DND-41 (cell line): ENCODE results near the gene WWTR1.

Source experiments
- ATAC-seq: fragments of 200-7000 bp; cut with Tn5 transposase; 3 replicates; pipeline ENCODE4 v1.9.1; 2021; ENCODE audit warnings: low read depth; ENCODE audit not compliant: insufficient read depth
- DNase-seq: peaks from one replicate; pipeline ENCODE4 v3.0.0-alpha.2; 2020
- H2AFZ ChIP-seq: 2 replicates; pipeline ENCODE4 v1.6.0; 2012; ENCODE audit warnings: low read depth, low read length
- H3K27ac ChIP-seq: 2 replicates; pipeline ENCODE4 v1.5.1; 2012; ENCODE audit warnings: low read length, inconsistent platforms
- H3K27me3 ChIP-seq: fragments of 200-600 bp; sonication (generic); 2 replicates; pipeline ENCODE4 v1.6.0; 2012; ENCODE audit warnings: low read length, mild to moderate bottlenecking, inconsistent platforms; ENCODE audit not compliant: insufficient read depth, poor library complexity
- H3K36me3 ChIP-seq: 2 replicates; pipeline ENCODE4 v1.5.1; 2012; ENCODE audit warnings: low read length, inconsistent platforms; ENCODE audit not compliant: insufficient read depth
- H3K4me1 ChIP-seq: 2 replicates; pipeline ENCODE4 v1.5.1; 2012; ENCODE audit warnings: mild to moderate bottlenecking, low read length; ENCODE audit not compliant: insufficient read depth
- H3K4me2 ChIP-seq: 2 replicates; pipeline ENCODE4 v1.6.0; 2012; ENCODE audit warnings: mild to moderate bottlenecking, moderate library complexity, low read length, inconsistent platforms; ENCODE audit not compliant: insufficient read depth
- H3K4me3 ChIP-seq, 2 experiments: fragments of 200-600 bp in 1 of 2; shearing (Covaris generic) in 1 of 2; 2 replicates each; pipeline ENCODE4 v1.5.1; 2012 to 2016; ENCODE audit warnings: inconsistent platforms in 2 of 2, low read length in 2 of 2, mild to moderate bottlenecking in 2 of 2, low read depth in 1 of 2, moderate library complexity in 1 of 2
- H3K79me2 ChIP-seq: 2 replicates; pipeline ENCODE4 v1.6.0; 2012; ENCODE audit warnings: low read length, inconsistent platforms; ENCODE audit not compliant: insufficient read depth
- H3K9ac ChIP-seq: 2 replicates; pipeline ENCODE4 v1.6.0; 2012; ENCODE audit warnings: low read depth, mild to moderate bottlenecking, inconsistent platforms, low read length, moderate library complexity
- H3K9me3 ChIP-seq: 2 replicates; pipeline ENCODE4 v1.5.1; 2012; ENCODE audit warnings: low read length, moderate library complexity, mild to moderate bottlenecking, inconsistent platforms; ENCODE audit not compliant: insufficient read depth, severe bottlenecking
- H4K20me1 ChIP-seq: 2 replicates; pipeline ENCODE4 v1.6.0; 2012; ENCODE audit warnings: low read length; ENCODE audit not compliant: insufficient read depth
- EZH2 ChIP-seq: IDR thresholded peaks from 3 replicates; pipeline ENCODE4 v1.6.1; 2012; ENCODE audit warnings: borderline replicate concordance, low read depth, mild to moderate bottlenecking, moderate library complexity, low read length, inconsistent platforms; ENCODE audit not compliant: severe bottlenecking
- TF ChIP-seq, protein P1 (sequence below): IDR thresholded peaks from 2 replicates; pipeline ENCODE4 v1.5.1; 2012; ENCODE audit warnings: borderline replicate concordance, low read length, moderate library complexity, mild to moderate bottlenecking; ENCODE audit not compliant: poor library complexity, severe bottlenecking; ENCODE audit errors: extremely low read depth

The WWTR1 gene

DNA sequence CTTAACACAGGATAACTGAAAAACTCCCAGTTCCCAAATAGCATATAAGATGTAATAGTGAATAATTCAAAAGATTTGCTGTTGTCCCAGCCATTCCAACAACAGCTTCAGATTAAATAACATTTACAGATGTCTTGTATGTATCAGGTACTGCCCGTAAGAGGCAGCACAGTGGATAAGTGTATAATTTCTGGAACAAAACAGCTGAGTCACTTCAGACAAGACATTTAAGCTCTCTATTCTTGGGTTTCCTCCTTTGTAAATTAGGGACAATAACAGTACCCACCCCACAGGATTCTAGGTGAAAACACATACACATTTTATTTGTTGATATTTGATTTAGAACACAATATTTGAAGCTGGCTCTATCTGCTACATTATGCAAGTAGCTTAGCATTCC lies 2.6 kb upstream of the WWTR1 start:
- H3K9me3 ChIP-seq: no peaks in the 10 kb centered on the region
- no peak overlapping the region for H3K4me3 ChIP-seq
- H3K36me3 ChIP-seq: no peaks in the 10 kb centered on the region
- H4K20me1 ChIP-seq: no peaks in the 10 kb centered on the region
- DNase-seq: no peak
- H3K27ac ChIP-seq: no peak overlapping the region
- no peak for ATAC-seq
- no peak overlapping the region for H2AFZ ChIP-seq
- no peaks in the 10 kb centered on the region for H3K4me1 ChIP-seq
- no peaks in the 10 kb centered on the region for H3K79me2 ChIP-seq
- H3K4me2 ChIP-seq: no peak overlapping the region
- no peaks in the 10 kb centered on the region for H3K27me3 ChIP-seq
- TF ChIP-seq, protein P1, sequence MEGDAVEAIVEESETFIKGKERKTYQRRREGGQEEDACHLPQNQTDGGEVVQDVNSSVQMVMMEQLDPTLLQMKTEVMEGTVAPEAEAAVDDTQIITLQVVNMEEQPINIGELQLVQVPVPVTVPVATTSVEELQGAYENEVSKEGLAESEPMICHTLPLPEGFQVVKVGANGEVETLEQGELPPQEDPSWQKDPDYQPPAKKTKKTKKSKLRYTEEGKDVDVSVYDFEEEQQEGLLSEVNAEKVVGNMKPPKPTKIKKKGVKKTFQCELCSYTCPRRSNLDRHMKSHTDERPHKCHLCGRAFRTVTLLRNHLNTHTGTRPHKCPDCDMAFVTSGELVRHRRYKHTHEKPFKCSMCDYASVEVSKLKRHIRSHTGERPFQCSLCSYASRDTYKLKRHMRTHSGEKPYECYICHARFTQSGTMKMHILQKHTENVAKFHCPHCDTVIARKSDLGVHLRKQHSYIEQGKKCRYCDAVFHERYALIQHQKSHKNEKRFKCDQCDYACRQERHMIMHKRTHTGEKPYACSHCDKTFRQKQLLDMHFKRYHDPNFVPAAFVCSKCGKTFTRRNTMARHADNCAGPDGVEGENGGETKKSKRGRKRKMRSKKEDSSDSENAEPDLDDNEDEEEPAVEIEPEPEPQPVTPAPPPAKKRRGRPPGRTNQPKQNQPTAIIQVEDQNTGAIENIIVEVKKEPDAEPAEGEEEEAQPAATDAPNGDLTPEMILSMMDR: no peak
- TF ChIP-seq EZH2: no peak
- H3K9ac ChIP-seq: no peak overlapping the region

DNA sequence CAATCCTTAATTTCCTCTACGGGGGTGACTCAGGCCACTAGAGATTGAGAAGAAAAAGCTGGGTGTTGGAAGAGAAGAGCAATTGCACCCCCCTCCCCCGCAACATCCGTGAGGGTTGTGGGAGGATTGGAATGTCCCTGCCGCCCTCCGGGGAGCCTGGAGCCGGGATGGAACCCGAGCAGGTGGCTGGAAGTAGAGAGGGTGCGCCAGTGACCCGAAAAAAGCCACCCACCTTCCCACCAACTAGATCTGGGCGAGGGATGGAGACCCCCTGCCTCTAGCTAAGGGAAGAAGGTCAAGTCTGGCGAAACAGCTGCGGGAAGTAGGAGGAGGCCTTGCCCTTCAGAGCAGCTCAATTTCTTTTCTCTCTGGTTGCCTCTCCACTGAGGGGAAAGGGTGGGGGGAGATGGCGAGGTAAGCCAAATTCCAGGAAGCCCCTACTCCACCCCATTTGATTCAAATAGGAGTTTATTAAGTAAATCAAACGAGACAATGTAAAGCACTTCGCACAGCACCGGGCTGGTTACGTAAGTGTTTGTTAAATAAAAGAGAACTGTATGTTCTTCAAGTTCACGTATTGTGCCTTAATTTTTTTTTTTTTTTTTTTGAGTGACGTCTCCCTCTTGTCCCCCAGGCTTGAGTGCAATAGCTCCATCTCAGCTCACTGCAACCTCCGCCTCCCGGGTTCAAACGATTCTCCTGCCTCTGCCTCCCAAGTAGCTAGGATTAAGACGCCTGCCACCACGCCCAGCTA lies 1.1 kb upstream of the WWTR1 start:
- H3K9ac ChIP-seq: no peak overlapping the region
- TF ChIP-seq, protein P1: no peak
- TF ChIP-seq EZH2: no peak
- no peak overlapping the region for H3K4me2 ChIP-seq
- H3K4me3 ChIP-seq: no peak overlapping the region
- H4K20me1 ChIP-seq: no peaks in the 10 kb centered on the region
- no peaks in the 10 kb centered on the region for H3K36me3 ChIP-seq
- H3K4me1 ChIP-seq: no peaks in the 10 kb centered on the region
- no peaks in the 10 kb centered on the region for H3K9me3 ChIP-seq
- no peak overlapping the region for H3K27ac ChIP-seq
- DNase-seq (no peak), ATAC-seq (no peak)
- H3K79me2 ChIP-seq: no peaks in the 10 kb centered on the region
- H2AFZ ChIP-seq: no peak overlapping the region
- no peaks in the 10 kb centered on the region for H3K27me3 ChIP-seq

DNA sequence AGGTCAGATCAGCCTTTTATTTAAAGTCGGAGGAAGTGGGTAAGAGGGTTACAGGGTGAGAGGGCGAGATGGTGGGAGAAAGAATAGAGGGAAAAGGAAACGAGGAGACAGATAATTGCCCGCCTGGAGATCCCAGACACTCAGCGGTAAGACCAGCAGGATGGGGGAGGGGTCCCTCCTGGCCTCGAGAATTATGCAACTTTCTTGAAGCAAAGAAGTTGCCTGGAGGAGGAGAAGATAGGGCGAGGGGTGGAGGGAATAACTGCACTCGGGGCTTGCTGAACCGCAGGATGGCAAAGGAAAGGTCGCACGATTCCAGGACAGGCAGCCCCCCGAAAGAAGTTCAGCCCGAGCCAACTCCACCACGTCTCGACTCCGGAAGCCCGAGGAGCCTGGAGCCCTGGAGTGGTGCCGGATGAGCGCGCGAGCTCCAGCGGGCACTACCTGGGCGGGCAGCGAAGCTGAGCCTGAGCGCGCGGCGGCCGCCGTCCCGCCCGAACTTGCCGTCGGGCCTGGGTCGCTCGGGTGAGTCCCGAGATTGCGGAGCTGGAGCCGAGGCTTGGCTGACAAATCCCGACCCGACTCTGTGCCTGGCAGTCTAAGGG lies 402 bp downstream of the WWTR1 start:
- Histone ChIP-seq H3K9me3 (no peaks in the 10 kb centered on the region), H4K20me1 (no peaks in the 10 kb centered on the region), H3K27ac (no peak overlapping the region), H3K4me3 (no peak overlapping the region), H3K4me2 (no peak overlapping the region), H3K79me2 (no peaks in the 10 kb centered on the region), H3K27me3 (no peaks in the 10 kb centered on the region), H3K9ac (no peak overlapping the region), H3K4me1 (no peaks in the 10 kb centered on the region), H3K36me3 (no peaks in the 10 kb centered on the region), H2AFZ (no peak overlapping the region)
- DNase-seq (no peak), ATAC-seq (no peak)
- TF ChIP-seq EZH2: no peak
- TF ChIP-seq, protein P1: no peak
